ENCODE results near the gene SLC39A13.

The SLC39A13 gene

GRCh38 chr11:47407746-47408590, at the start of gene SLC39A13:
TSS of gene SLC39A13 (plus strand) at chr11:47408590. CDS start at chr11:47410095, 1,505 bp downstream.
- in situ Hi-C loops (cut with MboI; ENCODE audit: low sequenced_read_pairs): loop anchor here (25.0 kb wide), 1 partner anchor 429 kb away; the partner anchor contains the start of gene NUP160

- in situ Hi-C loops (cut with MboI; ENCODE audit: low sequenced_read_pairs): no loop called here
Measured at GRCh38 chr11:47358731-47359051, 49.7 kb upstream of the SLC39A13 start.

- in situ Hi-C loops (cut with MboI; ENCODE audit: low sequenced_read_pairs): no loop called here
Measured at GRCh38 chr11:47359162-47359561, 49.2 kb upstream of the SLC39A13 start.

GRCh38 chr11:47359586-47359985, 48.8 kb upstream of the SLC39A13 start:
- in situ Hi-C loops (cut with MboI; ENCODE audit: low sequenced_read_pairs): no loop called here

- in situ Hi-C loops (cut with MboI; ENCODE audit: low sequenced_read_pairs): no loop called here
Measured at GRCh38 chr11:47360341-47360740, 48.0 kb upstream of the SLC39A13 start.

- in situ Hi-C loops (cut with MboI; ENCODE audit: low sequenced_read_pairs): no loop called here
Measured at GRCh38 chr11:47361419-47361818, 47.0 kb upstream of the SLC39A13 start.

- in situ Hi-C loops (cut with MboI; ENCODE audit: low sequenced_read_pairs): no loop called here
Measured at GRCh38 chr11:47366020-47366490, 42.3 kb upstream of the SLC39A13 start.

- in situ Hi-C loops (cut with MboI; ENCODE audit: low sequenced_read_pairs): no loop called here
Measured at GRCh38 chr11:47369676-47370075, 38.7 kb upstream of the SLC39A13 start.

GRCh38 chr11:47372422-47372821, 36.0 kb upstream of the SLC39A13 start:
- in situ Hi-C loops (cut with MboI; ENCODE audit: low sequenced_read_pairs): no loop called here

GRCh38 chr11:47373876-47374719, 34.3 kb upstream of the SLC39A13 start:
- in situ Hi-C loops (cut with MboI; ENCODE audit: low sequenced_read_pairs): no loop called here

- in situ Hi-C loops (cut with MboI; ENCODE audit: low sequenced_read_pairs): no loop called here
Measured at GRCh38 chr11:47374720-47375019, 33.7 kb upstream of the SLC39A13 start.

- in situ Hi-C loops (cut with MboI; ENCODE audit: low sequenced_read_pairs): no loop called here
Measured at GRCh38 chr11:47375020-47375419, 33.4 kb upstream of the SLC39A13 start.

- in situ Hi-C loops (cut with MboI; ENCODE audit: low sequenced_read_pairs): no loop called here
Measured at GRCh38 chr11:47375546-47376085, 32.8 kb upstream of the SLC39A13 start.

GRCh38 chr11:47376107-47376524, 32.3 kb upstream of the SLC39A13 start:
- in situ Hi-C loops (cut with MboI; ENCODE audit: low sequenced_read_pairs): no loop called here

- in situ Hi-C loops (cut with MboI; ENCODE audit: low sequenced_read_pairs): no loop called here
Measured at GRCh38 chr11:47376525-47377371, 31.6 kb upstream of the SLC39A13 start.

GRCh38 chr11:47377571-47378009, 30.8 kb upstream of the SLC39A13 start:
- in situ Hi-C loops (cut with MboI; ENCODE audit: low sequenced_read_pairs): no loop called here

- in situ Hi-C loops (cut with MboI; ENCODE audit: low sequenced_read_pairs): no loop called here
Measured at GRCh38 chr11:47378010-47378835, 30.2 kb upstream of the SLC39A13 start, which contains the start of gene SPI1. TSS of gene SPI1 (minus strand) at chr11:47378547. CDS start at chr11:47378353, 194 bp downstream.

- in situ Hi-C loops (cut with MboI; ENCODE audit: low sequenced_read_pairs): no loop called here
Measured at GRCh38 chr11:47378836-47379170, 29.6 kb upstream of the SLC39A13 start.

- in situ Hi-C loops (cut with MboI; ENCODE audit: low sequenced_read_pairs): no loop called here
Measured at GRCh38 chr11:47379317-47379716, 29.1 kb upstream of the SLC39A13 start.

GRCh38 chr11:47380078-47380477, 28.3 kb upstream of the SLC39A13 start:
- in situ Hi-C loops (cut with MboI; ENCODE audit: low sequenced_read_pairs): no loop called here
